GM13977 (cell line): Measurements from ENCODE around the gene TOP3A.

Experiments
- DNase-seq: peaks from one replicate; pipeline ENCODE4 v3.0.0; 2012; ENCODE audit warnings: low spot score
- CTCF ChIP-seq: IDR thresholded peaks from 2 replicates; pipeline ENCODE4 v1.5.1; 2012; ENCODE audit warnings: mild to moderate bottlenecking, control low read depth; ENCODE audit not compliant: insufficient read depth; ENCODE audit errors: extremely low read depth, missing control alignments
- in situ Hi-C: fragments of 300-500 bp; cut with MboI; formaldehyde crosslinking; loops from one replicate; pipeline ENCODE4 v1.12.0; 2022; ENCODE audit warnings: low sequenced_read_pairs, low pct_unique_long_range_greater_than_20kb, mixed read lengths, inconsistent platforms; ENCODE audit not compliant: unreplicated experiment

The TOP3A gene

DNA sequence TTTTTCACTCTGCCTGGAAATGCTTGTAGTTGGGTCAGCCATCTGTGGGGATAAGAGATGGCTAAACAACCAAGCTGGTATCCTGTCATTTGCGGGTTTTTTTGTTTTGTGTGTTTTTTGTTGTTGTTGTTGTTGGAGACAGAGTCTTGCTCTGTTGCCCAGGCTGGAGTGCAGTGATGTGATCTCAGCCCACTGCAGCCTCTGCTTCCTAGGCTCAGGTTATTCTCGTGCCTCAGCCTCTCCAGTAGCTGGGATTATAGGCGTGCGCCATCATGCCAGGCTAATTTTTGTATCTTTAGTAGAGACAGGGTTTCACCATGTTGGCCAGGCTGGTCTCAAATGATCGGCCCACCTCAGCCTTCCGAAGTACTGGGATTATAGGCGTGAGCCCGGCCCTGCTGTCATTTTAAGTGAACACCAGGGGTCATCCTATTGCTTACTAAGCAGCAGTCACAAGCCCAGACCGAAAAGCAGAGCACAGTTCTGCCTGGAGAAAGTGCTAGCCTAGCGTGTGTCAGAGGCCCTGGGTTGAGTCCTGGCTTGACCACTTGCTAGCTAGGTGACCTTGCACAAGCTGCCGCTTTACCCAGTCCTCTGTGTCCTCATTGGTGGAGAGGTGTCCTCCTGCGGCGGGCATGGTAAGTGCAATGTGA lies 4.9 kb upstream of the TOP3A start:
- DNase-seq: no peak
- in situ Hi-C loops: no loop called here
- TF ChIP-seq CTCF: peak; percentile 44

DNA sequence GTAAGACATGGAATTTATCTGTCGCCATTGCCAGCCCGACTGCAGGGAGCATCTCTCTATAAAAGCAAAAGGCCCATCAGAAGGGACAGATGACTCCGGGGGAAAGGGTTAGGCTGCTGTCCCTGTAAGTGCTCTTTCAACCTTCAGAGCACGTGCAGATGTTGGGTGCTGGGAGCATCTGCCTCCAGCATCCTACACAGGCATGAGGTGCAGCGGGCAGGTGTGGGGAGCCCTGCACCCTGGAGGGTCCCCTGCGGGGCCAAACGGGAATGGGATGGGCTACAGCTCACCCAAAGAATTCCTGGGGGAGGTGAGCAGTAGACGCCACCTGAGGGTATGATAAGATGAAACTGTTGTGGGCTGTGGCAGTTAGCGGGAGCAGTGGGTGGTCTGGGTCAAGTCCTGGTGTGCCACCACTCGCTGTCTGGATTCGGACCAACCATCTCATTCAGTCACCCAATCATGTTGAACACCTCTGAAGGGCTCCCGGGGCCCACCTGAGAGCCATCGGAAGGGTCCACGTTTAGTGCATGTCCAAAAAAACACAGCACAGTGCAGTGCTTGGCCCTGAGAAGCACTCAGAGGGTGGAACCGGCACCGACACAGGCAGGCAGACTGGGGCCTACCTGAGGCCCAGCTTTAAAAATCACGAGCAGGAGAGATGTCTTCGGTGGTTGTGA lies 4.1 kb upstream of the TOP3A start:
- TF ChIP-seq CTCF: no peak
- no peak for DNase-seq
- in situ Hi-C loops: no loop called here

DNA sequence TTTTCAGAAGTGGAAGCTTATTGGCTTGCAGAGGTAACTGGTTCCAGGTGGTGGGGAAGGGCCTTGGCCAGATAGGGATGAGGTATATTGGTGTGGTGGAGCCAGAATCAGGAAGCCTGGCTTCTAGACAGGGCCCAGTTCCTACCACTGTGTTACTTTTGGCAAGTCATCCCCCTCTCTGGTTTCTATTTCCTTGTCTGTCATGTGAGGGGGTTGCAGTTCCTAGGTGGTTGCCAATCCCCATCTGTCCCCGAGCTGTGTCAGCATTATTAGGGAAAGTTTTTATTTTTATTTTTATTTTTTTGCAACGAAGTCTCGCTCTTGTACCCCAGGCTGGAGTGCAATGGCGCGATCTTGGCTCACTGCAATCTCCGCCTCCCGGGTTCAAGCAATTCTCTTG lies 3.3 kb upstream of the TOP3A start:
- in situ Hi-C loops: no loop called here
- TF ChIP-seq CTCF: no peak
- DNase-seq: no peak

DNA sequence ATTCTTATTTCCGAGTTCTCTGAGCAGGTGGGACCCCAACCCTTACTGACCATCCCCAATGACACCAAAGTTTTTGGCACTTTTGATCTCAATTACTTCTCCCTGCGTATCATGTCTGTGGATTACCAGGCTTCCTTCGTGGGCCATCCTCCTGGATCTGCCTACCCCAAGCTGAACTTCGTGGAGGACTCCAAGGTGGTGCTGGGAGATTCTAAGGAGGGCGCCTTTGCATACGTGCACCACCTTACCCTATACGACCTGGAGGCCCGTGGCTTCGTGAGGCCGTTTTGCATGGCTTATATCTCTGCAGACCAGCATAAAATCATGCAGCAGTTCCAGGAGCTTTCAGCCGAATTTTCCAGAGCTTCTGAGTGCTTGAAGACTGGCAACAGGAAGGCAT lies 1.2 kb upstream of the TOP3A start:
- TF ChIP-seq CTCF: no peak
- DNase-seq: no peak
- in situ Hi-C loops: no loop called here

GRCh38 chr17:18315562-18315922 lies 748 bp upstream of the TOP3A start:
- no peak for TF ChIP-seq CTCF
- DNase-seq: no peak
- in situ Hi-C loops: no loop called here

GRCh38 chr17:18314059-18314730 lies 599 bp downstream of the TOP3A start:
- in situ Hi-C loops: no loop called here
- DNase-seq: no peak
- no peak for TF ChIP-seq CTCF
